Measurements from ENCODE around the gene MRPS30.

Gene MRPS30

DNA sequence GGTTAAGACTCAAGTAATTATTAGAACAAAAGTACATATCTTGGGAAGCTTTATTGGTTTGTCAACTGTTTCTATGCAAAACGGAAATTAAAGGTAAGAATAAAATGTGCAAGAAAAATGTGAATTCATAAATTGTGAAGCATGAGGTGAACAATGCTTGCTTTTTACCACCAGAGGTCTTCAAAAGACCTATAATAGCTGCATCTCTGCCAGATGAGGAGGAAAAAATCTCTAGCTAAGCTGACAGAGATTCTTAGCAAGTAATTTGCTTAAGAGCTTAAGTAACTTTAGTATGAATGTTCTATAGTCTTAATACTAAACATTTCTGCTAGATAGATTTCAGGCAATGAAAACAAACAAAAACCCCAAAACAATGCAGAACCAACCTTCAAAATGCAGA, 54.1 kb downstream of the MRPS30 start:
- no peaks in the 10 kb centered on the region for H4K20me1 ChIP-seq (ENCODE audit: insufficient read depth, low read length, poor library complexity, severe bottlenecking)
- no peak overlapping the region for H3K4me2 ChIP-seq (ENCODE audit: low read depth, low read length, poor library complexity, severe bottlenecking)
- no peaks in the 10 kb centered on the region for H3K9me3 ChIP-seq (ENCODE audit: insufficient read depth, low read depth, low read length)
- no peak overlapping the region for H3K4me3 ChIP-seq (ENCODE audit: low read length, poor library complexity, severe bottlenecking)
- no peaks in the 10 kb centered on the region for H3K9me2 ChIP-seq (replicated peaks; ENCODE audit: low read depth, low read length)
- H3K36me3 ChIP-seq (ENCODE audit: insufficient read depth, low read length): no peaks in the 10 kb centered on the region
- H3F3A ChIP-seq (ENCODE audit: low read depth): no peaks in the 10 kb centered on the region
- H3K9ac ChIP-seq (ENCODE audit: low read depth, low read length, poor library complexity, severe bottlenecking): no peak overlapping the region
- H3K4me1 ChIP-seq (ENCODE audit: insufficient read depth, low read length, poor library complexity, severe bottlenecking): no peaks in the 10 kb centered on the region
- H2AFZ ChIP-seq (ENCODE audit: low read length): no peak overlapping the region
- TF ChIP-seq, protein P1, sequence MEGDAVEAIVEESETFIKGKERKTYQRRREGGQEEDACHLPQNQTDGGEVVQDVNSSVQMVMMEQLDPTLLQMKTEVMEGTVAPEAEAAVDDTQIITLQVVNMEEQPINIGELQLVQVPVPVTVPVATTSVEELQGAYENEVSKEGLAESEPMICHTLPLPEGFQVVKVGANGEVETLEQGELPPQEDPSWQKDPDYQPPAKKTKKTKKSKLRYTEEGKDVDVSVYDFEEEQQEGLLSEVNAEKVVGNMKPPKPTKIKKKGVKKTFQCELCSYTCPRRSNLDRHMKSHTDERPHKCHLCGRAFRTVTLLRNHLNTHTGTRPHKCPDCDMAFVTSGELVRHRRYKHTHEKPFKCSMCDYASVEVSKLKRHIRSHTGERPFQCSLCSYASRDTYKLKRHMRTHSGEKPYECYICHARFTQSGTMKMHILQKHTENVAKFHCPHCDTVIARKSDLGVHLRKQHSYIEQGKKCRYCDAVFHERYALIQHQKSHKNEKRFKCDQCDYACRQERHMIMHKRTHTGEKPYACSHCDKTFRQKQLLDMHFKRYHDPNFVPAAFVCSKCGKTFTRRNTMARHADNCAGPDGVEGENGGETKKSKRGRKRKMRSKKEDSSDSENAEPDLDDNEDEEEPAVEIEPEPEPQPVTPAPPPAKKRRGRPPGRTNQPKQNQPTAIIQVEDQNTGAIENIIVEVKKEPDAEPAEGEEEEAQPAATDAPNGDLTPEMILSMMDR (conservative IDR thresholded peaks at IDR 0.05; ENCODE audit: low read length): peak; percentile 35; the same call in 1 of the 2 replicates
- no peak for TF ChIP-seq EZH2phosphoT487 (IDR thresholded peaks at IDR 0.05; ENCODE audit: borderline replicate concordance)
- H3K27me3 ChIP-seq (ENCODE audit: insufficient read depth, low read length, poor library complexity, severe bottlenecking): no peaks in the 10 kb centered on the region
- H3K79me2 ChIP-seq (ENCODE audit: insufficient read depth, low read length): no peaks in the 10 kb centered on the region

All from Loucy (cell line).